Tibial nerve (tissue), 4 donors: ENCODE results near the gene DRD5.
"Not testable (repeated sequence)": the region's sequence is repeated elsewhere in the genome, so short reads cannot be mapped to it uniquely, and the experiment has no call there.

Experiments
- EP300 ChIP-seq, 2 donors: sonication (generic); formaldehyde crosslinking; IDR thresholded peaks; one replicate each; pipeline ENCODE4 v1.6.1; 2017; ENCODE audit warnings: antibody characterized with exemption in 2 of 2, mild to moderate bottlenecking in 1 of 2
- POLR2A ChIP-seq, 2 donors: fragments of 450-650 bp; IDR thresholded peaks; one replicate each; pipeline ENCODE4 v1.6.1; 2017; ENCODE audit warnings: antibody characterized with exemption in 2 of 2, mild to moderate bottlenecking in 2 of 2, moderate library complexity in 2 of 2
- TF ChIP-seq, protein P1 (sequence below), 5 experiments: fragments of 200-600 bp in 3 of 5; fragments of 450-650 bp in 2 of 5; sonication (generic) in 3 of 5; IDR thresholded peaks; one replicate each; pipeline ENCODE4 v1.5.1; 2016 to 2019; ENCODE audit warnings: antibody characterized with exemption in 5 of 5, mild to moderate bottlenecking in 3 of 5, moderate library complexity in 2 of 5

DNA sequence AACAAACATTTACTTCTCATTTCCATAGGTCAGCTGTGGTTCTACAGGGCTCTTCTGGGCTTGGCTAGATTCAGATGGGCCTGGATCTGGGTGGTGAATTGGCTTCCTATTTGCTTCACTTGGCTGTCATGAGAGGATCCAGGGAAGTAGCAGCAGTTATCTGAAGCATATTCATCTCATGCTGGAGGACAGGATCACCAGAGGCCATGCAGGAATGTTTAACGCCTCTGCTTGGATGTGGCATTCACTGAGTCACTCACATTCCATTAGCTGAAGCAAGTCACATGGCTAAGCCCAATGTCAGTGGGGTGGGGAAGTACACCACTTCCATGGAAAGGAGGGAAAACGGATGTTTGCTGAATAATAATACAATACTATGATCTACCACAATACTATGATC is 15.2 kb downstream of the DRD5 start:
- TF ChIP-seq, protein P1, sequence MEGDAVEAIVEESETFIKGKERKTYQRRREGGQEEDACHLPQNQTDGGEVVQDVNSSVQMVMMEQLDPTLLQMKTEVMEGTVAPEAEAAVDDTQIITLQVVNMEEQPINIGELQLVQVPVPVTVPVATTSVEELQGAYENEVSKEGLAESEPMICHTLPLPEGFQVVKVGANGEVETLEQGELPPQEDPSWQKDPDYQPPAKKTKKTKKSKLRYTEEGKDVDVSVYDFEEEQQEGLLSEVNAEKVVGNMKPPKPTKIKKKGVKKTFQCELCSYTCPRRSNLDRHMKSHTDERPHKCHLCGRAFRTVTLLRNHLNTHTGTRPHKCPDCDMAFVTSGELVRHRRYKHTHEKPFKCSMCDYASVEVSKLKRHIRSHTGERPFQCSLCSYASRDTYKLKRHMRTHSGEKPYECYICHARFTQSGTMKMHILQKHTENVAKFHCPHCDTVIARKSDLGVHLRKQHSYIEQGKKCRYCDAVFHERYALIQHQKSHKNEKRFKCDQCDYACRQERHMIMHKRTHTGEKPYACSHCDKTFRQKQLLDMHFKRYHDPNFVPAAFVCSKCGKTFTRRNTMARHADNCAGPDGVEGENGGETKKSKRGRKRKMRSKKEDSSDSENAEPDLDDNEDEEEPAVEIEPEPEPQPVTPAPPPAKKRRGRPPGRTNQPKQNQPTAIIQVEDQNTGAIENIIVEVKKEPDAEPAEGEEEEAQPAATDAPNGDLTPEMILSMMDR (IDR thresholded peaks at IDR 0.05), result not testable (repeated sequence)
- TF ChIP-seq EP300, POLR2A (IDR thresholded peaks at IDR 0.05): not testable (repeated sequence)
